Neuron (in vitro differentiated cells): Measurements from ENCODE around the gene TLDC2.

Source experiments
- H2AFZ ChIP-seq: one replicate; pipeline ENCODE4 v1.6.1; 2013; ENCODE audit warnings: low read depth, mild to moderate bottlenecking, inconsistent platforms, low read length, moderate library complexity
- H3K27me3 ChIP-seq: one replicate; pipeline ENCODE4 v1.6.1; 2013; ENCODE audit warnings: low read length; ENCODE audit not compliant: insufficient read depth
- H3K36me3 ChIP-seq: one replicate; pipeline ENCODE4 v1.6.1; 2013; ENCODE audit warnings: low read length; ENCODE audit not compliant: insufficient read depth
- H3K4me1 ChIP-seq: one replicate; pipeline ENCODE4 v1.6.1; 2013; ENCODE audit warnings: low read length; ENCODE audit not compliant: insufficient read depth
- H3K4me3 ChIP-seq: 2 replicates; pipeline ENCODE4 v1.5.1; 2013; ENCODE audit warnings: mild to moderate bottlenecking, low read length, moderate library complexity
- H3K9me3 ChIP-seq: one replicate; pipeline ENCODE4 v1.6.1; 2013; ENCODE audit warnings: low read length

Gene TLDC2

GRCh38 chr20:36856195-36856594, 19.7 kb upstream of the TLDC2 start:
- Histone ChIP-seq H3K36me3 (peaks cover 19% of the 10 kb centered on the region), H3K27me3 (no peaks in the 10 kb centered on the region), H3K9me3 (peaks cover 6% of the 10 kb centered on the region), H3K4me3 (no peak overlapping the region), H2AFZ (no peak overlapping the region), H3K4me1 (peaks cover 8% of the 10 kb centered on the region)

GRCh38 chr20:36856691-36857635, 19.0 kb upstream of the TLDC2 start:
- H3K4me3 ChIP-seq, result no peak overlapping the region
- H3K9me3 ChIP-seq, result peaks cover 3% of the 10 kb centered on the region
- no peaks in the 10 kb centered on the region for H3K27me3 ChIP-seq
- H3K4me1 ChIP-seq, result peaks cover 15% of the 10 kb centered on the region
- peaks cover 19% of the 10 kb centered on the region for H3K36me3 ChIP-seq
- H2AFZ ChIP-seq, result no peak overlapping the region

- Histone ChIP-seq H3K9me3 (no peaks in the 10 kb centered on the region), H3K4me1 (peaks cover 20% of the 10 kb centered on the region), H3K36me3 (peaks cover 14% of the 10 kb centered on the region), H2AFZ (no peak overlapping the region), H3K4me3 (no peak overlapping the region), H3K27me3 (no peaks in the 10 kb centered on the region)
Observed at GRCh38 chr20:36859282-36859555, 16.7 kb upstream of the TLDC2 start.

GRCh38 chr20:36859700-36860330, 16.1 kb upstream of the TLDC2 start:
- Histone ChIP-seq H3K4me3 (no peak overlapping the region), H3K27me3 (peaks cover 3% of the 10 kb centered on the region), H3K9me3 (no peaks in the 10 kb centered on the region), H3K4me1 (peaks cover 20% of the 10 kb centered on the region), H2AFZ (no peak overlapping the region), H3K36me3 (peaks cover 14% of the 10 kb centered on the region)

- no peak overlapping the region for H3K4me3 ChIP-seq
- no peaks in the 10 kb centered on the region for H3K9me3 ChIP-seq
- H3K36me3 ChIP-seq, result peaks cover 14% of the 10 kb centered on the region
- H2AFZ ChIP-seq, result no peak overlapping the region
- H3K27me3 ChIP-seq, result peaks cover 7% of the 10 kb centered on the region
- H3K4me1 ChIP-seq, result peaks cover 20% of the 10 kb centered on the region
Observed at GRCh38 chr20:36860339-36860738, 15.6 kb upstream of the TLDC2 start.

- Histone ChIP-seq H3K27me3 (peaks cover 14% of the 10 kb centered on the region), H3K4me3 (peak overlapping the region; percentile 66), H2AFZ (no peak overlapping the region), H3K36me3 (peaks cover 14% of the 10 kb centered on the region), H3K9me3 (no peaks in the 10 kb centered on the region), H3K4me1 (peaks cover 20% of the 10 kb centered on the region)
Observed at GRCh38 chr20:36860811-36861624, 14.9 kb upstream of the TLDC2 start.

GRCh38 chr20:36861625-36861874, 14.4 kb upstream of the TLDC2 start:
- Histone ChIP-seq H3K36me3 (peaks cover 14% of the 10 kb centered on the region), H3K4me1 (peaks cover 20% of the 10 kb centered on the region), H3K9me3 (no peaks in the 10 kb centered on the region), H3K4me3 (peak overlapping the region; percentile 66), H2AFZ (no peak overlapping the region), H3K27me3 (peaks cover 14% of the 10 kb centered on the region)

- Histone ChIP-seq H3K27me3 (peaks cover 14% of the 10 kb centered on the region), H3K36me3 (peaks cover 14% of the 10 kb centered on the region), H3K9me3 (no peaks in the 10 kb centered on the region), H2AFZ (no peak overlapping the region), H3K4me3 (peak overlapping the region; percentile 66), H3K4me1 (peaks cover 20% of the 10 kb centered on the region)
Observed at GRCh38 chr20:36861875-36862801, 13.8 kb upstream of the TLDC2 start.

- H3K36me3 ChIP-seq, result peaks cover 10% of the 10 kb centered on the region
- no peak overlapping the region for H2AFZ ChIP-seq
- H3K9me3 ChIP-seq, result no peaks in the 10 kb centered on the region
- peaks cover 14% of the 10 kb centered on the region for H3K27me3 ChIP-seq
- H3K4me3 ChIP-seq, result peak overlapping the region; percentile 66
- peaks cover 20% of the 10 kb centered on the region for H3K4me1 ChIP-seq
Observed at GRCh38 chr20:36862857-36863668, 12.9 kb upstream of the TLDC2 start.

GRCh38 chr20:36865076-36865860, 10.7 kb upstream of the TLDC2 start:
- H2AFZ ChIP-seq, result no peak overlapping the region
- peaks cover 20% of the 10 kb centered on the region for H3K4me1 ChIP-seq
- H3K36me3 ChIP-seq, result peaks cover 4% of the 10 kb centered on the region
- peaks cover 14% of the 10 kb centered on the region for H3K27me3 ChIP-seq
- no peak overlapping the region for H3K4me3 ChIP-seq
- no peaks in the 10 kb centered on the region for H3K9me3 ChIP-seq

- H2AFZ ChIP-seq, result no peak overlapping the region
- H3K9me3 ChIP-seq, result no peaks in the 10 kb centered on the region
- peaks cover 14% of the 10 kb centered on the region for H3K27me3 ChIP-seq
- no peaks in the 10 kb centered on the region for H3K36me3 ChIP-seq
- H3K4me1 ChIP-seq, result peaks cover 16% of the 10 kb centered on the region
- no peak overlapping the region for H3K4me3 ChIP-seq
Observed at GRCh38 chr20:36865861-36866149, 10.1 kb upstream of the TLDC2 start.
